H9 (cell line): ENCODE data around the gene TRABD2B. TPM values are rescaled to one million over a fixed set of nuclear protein-coding genes. Genes with fewer than 3 reads are reported as not detected.

Source experiments
- DNase-seq: peaks from one replicate; pipeline ENCODE4 v3.0.0-alpha.2; 2017
- H2AFZ ChIP-seq: one replicate; pipeline ENCODE4 v1.6.1; 2013; ENCODE audit warnings: mild to moderate bottlenecking, low read length, control low read depth, moderate library complexity
- H2AK5ac ChIP-seq: 2 replicates; pipeline ENCODE4 v1.6.1; 2013; ENCODE audit warnings: low read length, control low read depth, mixed read lengths; ENCODE audit not compliant: insufficient read length
- H2BK120ac ChIP-seq: one replicate; pipeline ENCODE4 v1.6.1; 2013; ENCODE audit warnings: low read depth, mild to moderate bottlenecking, low read length, control low read depth, inconsistent platforms; ENCODE audit not compliant: poor library complexity, severe bottlenecking
- H2BK12ac ChIP-seq: 2 replicates; pipeline ENCODE4 v1.6.1; 2013; ENCODE audit warnings: low read length, control low read depth, mixed read lengths, low read depth; ENCODE audit not compliant: insufficient read length
- H2BK15ac ChIP-seq: 2 replicates; pipeline ENCODE4 v1.6.1; 2013; ENCODE audit warnings: low read depth, low read length, control low read depth
- H2BK20ac ChIP-seq: one replicate; pipeline ENCODE4 v1.6.1; 2013; ENCODE audit warnings: low read depth, mild to moderate bottlenecking, low read length, control low read depth, inconsistent platforms; ENCODE audit not compliant: poor library complexity, severe bottlenecking
- H2BK5ac ChIP-seq: 2 replicates; pipeline ENCODE4 v1.6.1; 2013; ENCODE audit warnings: low read length, control low read depth, mixed read lengths; ENCODE audit not compliant: insufficient read length
- H3K14ac ChIP-seq: 2 replicates; pipeline ENCODE4 v1.6.1; 2013; ENCODE audit warnings: low read length, control low read depth; ENCODE audit not compliant: insufficient read depth
- H3K18ac ChIP-seq: 2 replicates; pipeline ENCODE4 v1.6.1; 2013; ENCODE audit warnings: low read depth, mild to moderate bottlenecking, mixed read lengths, low read length, control low read depth; ENCODE audit not compliant: insufficient read length
- H3K23ac ChIP-seq: 2 replicates; pipeline ENCODE4 v1.6.1; 2013; ENCODE audit warnings: low read length, control low read depth, mixed read lengths, low read depth; ENCODE audit not compliant: insufficient read length
- H3K23me2 ChIP-seq: 2 replicates; pipeline ENCODE4 v1.6.1; 2013; ENCODE audit warnings: low read depth, mild to moderate bottlenecking, mixed read lengths, low read length, control low read depth; ENCODE audit not compliant: insufficient read length, poor library complexity, severe bottlenecking
- H3K27ac ChIP-seq: 2 replicates; pipeline ENCODE4 v1.5.1; 2013; ENCODE audit warnings: low read length, control low read depth, mixed read lengths, low read depth; ENCODE audit not compliant: insufficient read length
- H3K27me3 ChIP-seq: 2 replicates; pipeline ENCODE4 v1.6.1; 2013; ENCODE audit warnings: low read length, control low read depth, inconsistent platforms; ENCODE audit not compliant: insufficient read depth
- H3K4ac ChIP-seq: 2 replicates; pipeline ENCODE4 v1.6.1; 2013; ENCODE audit warnings: low read depth, mild to moderate bottlenecking, control low read depth, inconsistent platforms, low read length, moderate library complexity
- H3K4me1 ChIP-seq: 2 replicates; pipeline ENCODE4 v1.6.1; 2013; ENCODE audit warnings: low read length, control low read depth, inconsistent platforms; ENCODE audit not compliant: insufficient read depth
- H3K4me2 ChIP-seq: 2 replicates; pipeline ENCODE4 v1.6.1; 2013; ENCODE audit warnings: low read length, control low read depth, mixed read lengths; ENCODE audit not compliant: insufficient read length, insufficient read depth
- H3K56ac ChIP-seq: 2 replicates; pipeline ENCODE4 v1.6.1; 2013; ENCODE audit warnings: low read depth, mild to moderate bottlenecking, mixed read lengths, low read length, control low read depth; ENCODE audit not compliant: insufficient read length
- H3K79me1 ChIP-seq: 2 replicates; pipeline ENCODE4 v1.6.1; 2013; ENCODE audit warnings: low read depth, mild to moderate bottlenecking, moderate library complexity, low read length, control low read depth, inconsistent platforms; ENCODE audit not compliant: insufficient read depth, poor library complexity, severe bottlenecking
- H3K79me2 ChIP-seq: 2 replicates; pipeline ENCODE4 v1.6.1; 2013; ENCODE audit warnings: low read length, control low read depth, inconsistent platforms; ENCODE audit not compliant: insufficient read depth
- H3K9ac ChIP-seq: 2 replicates; pipeline ENCODE4 v1.6.1; 2013; ENCODE audit warnings: low read length, control low read depth, mixed read lengths; ENCODE audit not compliant: insufficient read length; ENCODE audit errors: extremely low read depth
- H3K9me3 ChIP-seq: one replicate; pipeline ENCODE4 v1.6.1; 2013; ENCODE audit warnings: low read depth, low read length, inconsistent platforms; ENCODE audit not compliant: control insufficient read depth
- H3T11ph ChIP-seq: one replicate; pipeline ENCODE4 v1.6.1; 2013; ENCODE audit warnings: mild to moderate bottlenecking, low read length, control low read depth, inconsistent platforms
- H4K20me1 ChIP-seq: one replicate; pipeline ENCODE4 v1.6.1; 2013; ENCODE audit not compliant: control insufficient read depth, insufficient read length, insufficient read depth
- H4K5ac ChIP-seq: 2 replicates; pipeline ENCODE4 v1.6.1; 2013; ENCODE audit warnings: low read depth, mild to moderate bottlenecking, mixed read lengths, low read length, control low read depth; ENCODE audit not compliant: insufficient read length
- H4K8ac ChIP-seq: replicated peaks from 2 replicates; pipeline ENCODE4 v1.6.1; 2013; ENCODE audit warnings: low read length, control low read depth, mixed read lengths, low read depth; ENCODE audit not compliant: insufficient read length
- H4K91ac ChIP-seq: 2 replicates; pipeline ENCODE4 v1.6.1; 2013; ENCODE audit warnings: low read depth, mild to moderate bottlenecking, moderate library complexity, mixed read lengths, low read length, control low read depth; ENCODE audit not compliant: insufficient read length
- H3K27ac Mint-ChIP-seq, 3 experiments: 2 replicates in 2 of 3; 3 replicates in 1 of 3; pipeline ENCODE4 v1.8.0; 2020 to 2021; ENCODE audit warnings: mixed read lengths in 3 of 3, mild to moderate bottlenecking in 1 of 3, moderate library complexity in 1 of 3
- H3K27me3 Mint-ChIP-seq: 2 replicates; pipeline ENCODE4 v1.8.0; 2021; ENCODE audit warnings: low read depth, mild to moderate bottlenecking, moderate library complexity, mixed read lengths
- H3K36me3 Mint-ChIP-seq, 3 experiments: 2 replicates in 2 of 3; 3 replicates in 1 of 3; pipeline ENCODE4 v1.8.0; 2020 to 2021; ENCODE audit warnings: low read depth in 3 of 3, mixed read lengths in 3 of 3; ENCODE audit not compliant: insufficient read depth in 1 of 3
- H3K4me1 Mint-ChIP-seq, 2 experiments: 2 replicates each; pipeline ENCODE4 v1.8.0; 2020; ENCODE audit warnings: mixed read lengths in 2 of 2
- H3K4me3 Mint-ChIP-seq, 2 experiments: 2 replicates in 1 of 2; 3 replicates in 1 of 2; pipeline ENCODE4 v1.8.0; 2020 to 2021; ENCODE audit warnings: mild to moderate bottlenecking in 2 of 2, mixed read lengths in 2 of 2, moderate library complexity in 1 of 2
- H3K9me3 Mint-ChIP-seq, 2 experiments: 2 replicates in 1 of 2; 3 replicates in 1 of 2; pipeline ENCODE4 v1.8.0; 2020; ENCODE audit warnings: mild to moderate bottlenecking in 2 of 2, mixed read lengths in 2 of 2, moderate library complexity in 1 of 2
- WGBS: extraction: QIAGEN DNeasy Blood & Tissue Kit; methylation state at CpG from one replicate; pipeline ENCODE4 v1.1.7; 2013; ENCODE audit warnings: missing lambda C conversion rate, low lambda C conversion rate, mixed read lengths; ENCODE audit not compliant: insufficient read length; ENCODE audit errors: extremely low coverage; 5-methylcytosine and 5-hydroxymethylcytosine counted together
- total RNA-seq: library from RNA; stranded (reverse); gene quantifications from 2 replicates; pipeline ENCODE4 v1.2.1, GENCODE V29; 2021
- TF ChIP-seq, protein P1 (sequence below): fragments of 200-600 bp; sonication (generic); conservative IDR thresholded peaks from 3 replicates; pipeline ENCODE4 v1.8.0; 2021; ENCODE audit warnings: antibody characterized with exemption, mild to moderate bottlenecking

The TRABD2B gene
- total RNA-seq, 1 experiment from 2014 or later = 2.3 TPM

DNA sequence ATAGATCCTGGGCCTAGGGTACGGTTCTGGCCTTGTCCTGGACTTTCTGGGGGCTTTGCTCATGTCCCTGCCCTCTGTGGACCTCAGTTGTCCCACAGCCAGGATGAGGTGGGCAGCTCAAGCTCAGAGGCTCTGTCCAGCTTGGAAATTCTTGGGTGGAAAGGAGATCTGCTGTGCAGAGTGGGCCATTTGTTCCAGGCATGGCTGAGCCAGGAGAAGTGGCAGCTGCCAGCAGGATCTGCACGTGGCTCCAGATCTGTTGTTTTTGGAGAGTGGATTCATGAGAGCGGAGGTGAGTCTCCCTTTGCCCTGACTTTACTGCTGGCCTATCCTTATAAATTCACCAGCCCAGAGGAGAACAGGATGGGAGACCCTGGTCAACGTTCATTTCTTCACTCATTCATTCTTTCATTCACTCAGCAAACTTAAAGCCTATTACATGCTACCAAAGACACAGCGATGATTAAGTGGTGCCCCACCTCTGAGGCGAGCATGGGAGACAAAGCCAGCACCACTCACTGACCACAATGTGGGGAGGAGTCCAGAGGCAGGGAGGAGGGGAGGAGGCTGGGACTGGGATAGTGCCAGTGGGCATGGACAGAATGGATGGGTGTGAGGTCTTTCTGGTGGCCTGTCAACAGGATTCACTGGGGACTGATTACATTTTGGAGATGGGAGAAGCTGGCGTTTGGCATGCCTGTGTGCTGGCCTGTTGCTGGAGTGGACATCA, 205.1 kb downstream of the TRABD2B start:
- Histone ChIP-seq H3K4me1 (no peaks in the 10 kb centered on the region), H3K14ac (no peak overlapping the region), H3K27me3 (no peaks in the 10 kb centered on the region), H3K9me3 (no peaks in the 10 kb centered on the region), H3K23ac (no peak overlapping the region), H3K9ac (no peak overlapping the region), H3K79me2 (no peaks in the 10 kb centered on the region), H3K4me2 (no peak overlapping the region), H2BK12ac (no peak overlapping the region), H2BK15ac (no peak overlapping the region), H2BK120ac (no peak overlapping the region), H4K5ac (no peak overlapping the region), H2AFZ (no peak overlapping the region), H3K23me2 (no peaks in the 10 kb centered on the region), H3T11ph (no peak overlapping the region), H4K20me1 (no peaks in the 10 kb centered on the region), H3K18ac (no peak overlapping the region), H2BK20ac (no peak overlapping the region), H3K4ac (no peak overlapping the region), H2BK5ac (no peak overlapping the region), H3K27ac (no peak overlapping the region), H4K8ac (no peak overlapping the region), H2AK5ac (no peak overlapping the region), H3K79me1 (no peaks in the 10 kb centered on the region), H3K56ac (no peak overlapping the region), H4K91ac (no peak overlapping the region)
- Mint-ChIP-seq H3K27me3 (no peaks in the 10 kb centered on the region; the same call in 1 of the 2 replicates), H3K9me3 (no peaks in the 10 kb centered on the region), H3K27ac (no peak overlapping the region; a peak in 1 of 7 replicates), H3K36me3 (no peaks in the 10 kb centered on the region), H3K4me3 (no peak overlapping the region; a peak in 1 of 5 replicates), H3K4me1 (no peaks in the 10 kb centered on the region)
- no peak for DNase-seq
- TF ChIP-seq, protein P1, sequence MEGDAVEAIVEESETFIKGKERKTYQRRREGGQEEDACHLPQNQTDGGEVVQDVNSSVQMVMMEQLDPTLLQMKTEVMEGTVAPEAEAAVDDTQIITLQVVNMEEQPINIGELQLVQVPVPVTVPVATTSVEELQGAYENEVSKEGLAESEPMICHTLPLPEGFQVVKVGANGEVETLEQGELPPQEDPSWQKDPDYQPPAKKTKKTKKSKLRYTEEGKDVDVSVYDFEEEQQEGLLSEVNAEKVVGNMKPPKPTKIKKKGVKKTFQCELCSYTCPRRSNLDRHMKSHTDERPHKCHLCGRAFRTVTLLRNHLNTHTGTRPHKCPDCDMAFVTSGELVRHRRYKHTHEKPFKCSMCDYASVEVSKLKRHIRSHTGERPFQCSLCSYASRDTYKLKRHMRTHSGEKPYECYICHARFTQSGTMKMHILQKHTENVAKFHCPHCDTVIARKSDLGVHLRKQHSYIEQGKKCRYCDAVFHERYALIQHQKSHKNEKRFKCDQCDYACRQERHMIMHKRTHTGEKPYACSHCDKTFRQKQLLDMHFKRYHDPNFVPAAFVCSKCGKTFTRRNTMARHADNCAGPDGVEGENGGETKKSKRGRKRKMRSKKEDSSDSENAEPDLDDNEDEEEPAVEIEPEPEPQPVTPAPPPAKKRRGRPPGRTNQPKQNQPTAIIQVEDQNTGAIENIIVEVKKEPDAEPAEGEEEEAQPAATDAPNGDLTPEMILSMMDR = no peak
- WGBS = no CpG with 5 or more reads among the region's 7 CpGs
